ENCODE results near the gene PNN. TPM values are rescaled to one million over a fixed set of nuclear protein-coding genes. Genes with fewer than 3 reads are reported as not detected.

The PNN gene
- polyA plus RNA-seq, 1 donor from 2014 or later, result 89.4 TPM

GRCh38 chr14:39181026-39181692, 6.1 kb downstream of the PNN start:
- TF ChIP-seq SMC3 (conservative IDR thresholded peaks at IDR 0.05; ENCODE audit: poor library complexity), result no peak
- no peak for TF ChIP-seq POLR2AphosphoS5 (IDR thresholded peaks at IDR 0.05)
- TF ChIP-seq RAD21 (conservative IDR thresholded peaks at IDR 0.05), result no peak
- TF ChIP-seq EZH2 (IDR thresholded peaks at IDR 0.05; ENCODE audit: borderline replicate concordance, insufficient read depth, low read length, poor library complexity, severe bottlenecking), result no peak
- TF ChIP-seq REST (IDR thresholded peaks at IDR 0.05; ENCODE audit: borderline replicate concordance), result no peak
- TF ChIP-seq TAF1 (IDR thresholded peaks at IDR 0.05; ENCODE audit: low read depth), result no peak
- TF ChIP-seq CTCF (IDR thresholded peaks at IDR 0.05; ENCODE audit: poor library complexity, severe bottlenecking), result no peak
- no peak for TF ChIP-seq MXI1 (conservative IDR thresholded peaks at IDR 0.05; ENCODE audit: poor library complexity, severe bottlenecking)
- TF ChIP-seq EP300 (conservative IDR thresholded peaks at IDR 0.05; ENCODE audit: poor library complexity, severe bottlenecking), result no peak
- peaks cover 5% of the 10 kb centered on the region for H3K36me3 ChIP-seq (ENCODE audit: insufficient read depth, low read length)
- H3K9me3 ChIP-seq (ENCODE audit: low read length), result no peaks in the 10 kb centered on the region
- no peak overlapping the region for H3K4me3 ChIP-seq (ENCODE audit: low read length)
- no peak overlapping the region for H3K9ac ChIP-seq (ENCODE audit: low read length)
- no peaks in the 10 kb centered on the region for H4K20me1 ChIP-seq (ENCODE audit: insufficient read depth)
- H3F3A ChIP-seq (ENCODE audit: insufficient read depth, low read length, poor library complexity, severe bottlenecking), result no peaks in the 10 kb centered on the region
- H3K9me2 ChIP-seq (ENCODE audit: insufficient read depth, low read length), result no peaks in the 10 kb centered on the region
- no peaks in the 10 kb centered on the region for H3K27me3 ChIP-seq (ENCODE audit: insufficient read depth, low read depth, low read length)
- H3K4me2 ChIP-seq (ENCODE audit: low read length), result no peak overlapping the region
- no peak overlapping the region for H3K27ac ChIP-seq (ENCODE audit: low read length)
- peaks cover 7% of the 10 kb centered on the region for H3K79me2 ChIP-seq (replicated peaks; ENCODE audit: insufficient read depth, low read length)
- no peak overlapping the region for H2AFZ ChIP-seq (ENCODE audit: low read depth, low read length)

- Histone ChIP-seq H3K36me3 (ENCODE audit: insufficient read depth, low read length) (peaks cover 5% of the 10 kb centered on the region), H3K27me3 (ENCODE audit: insufficient read depth, low read depth, low read length) (no peaks in the 10 kb centered on the region), H2AFZ (ENCODE audit: low read depth, low read length) (no peak overlapping the region), H3K9me2 (ENCODE audit: insufficient read depth, low read length) (no peaks in the 10 kb centered on the region), H3K4me2 (ENCODE audit: low read length) (no peak overlapping the region), H3K27ac (ENCODE audit: low read length) (no peak overlapping the region), H3F3A (ENCODE audit: insufficient read depth, low read length, poor library complexity, severe bottlenecking) (no peaks in the 10 kb centered on the region), H3K4me3 (ENCODE audit: low read length) (no peak overlapping the region), H4K20me1 (ENCODE audit: insufficient read depth) (no peaks in the 10 kb centered on the region), H3K9ac (ENCODE audit: low read length) (no peak overlapping the region), H3K79me2 (replicated peaks; ENCODE audit: insufficient read depth, low read length) (peaks cover 2% of the 10 kb centered on the region), H3K9me3 (ENCODE audit: low read length) (no peaks in the 10 kb centered on the region)
- TF ChIP-seq RAD21 (conservative IDR thresholded peaks at IDR 0.05) (no peak), POLR2AphosphoS5 (IDR thresholded peaks at IDR 0.05) (no peak)
Observed at GRCh38 chr14:39181693-39182047, 6.6 kb downstream of the PNN start.

All from neural cell (in vitro differentiated cells).